ENCODE results near the gene NEIL1.
A peak's percentile ranks its signal among the peaks of the same experiment; 100 is the strongest.

Gene NEIL1

DNA sequence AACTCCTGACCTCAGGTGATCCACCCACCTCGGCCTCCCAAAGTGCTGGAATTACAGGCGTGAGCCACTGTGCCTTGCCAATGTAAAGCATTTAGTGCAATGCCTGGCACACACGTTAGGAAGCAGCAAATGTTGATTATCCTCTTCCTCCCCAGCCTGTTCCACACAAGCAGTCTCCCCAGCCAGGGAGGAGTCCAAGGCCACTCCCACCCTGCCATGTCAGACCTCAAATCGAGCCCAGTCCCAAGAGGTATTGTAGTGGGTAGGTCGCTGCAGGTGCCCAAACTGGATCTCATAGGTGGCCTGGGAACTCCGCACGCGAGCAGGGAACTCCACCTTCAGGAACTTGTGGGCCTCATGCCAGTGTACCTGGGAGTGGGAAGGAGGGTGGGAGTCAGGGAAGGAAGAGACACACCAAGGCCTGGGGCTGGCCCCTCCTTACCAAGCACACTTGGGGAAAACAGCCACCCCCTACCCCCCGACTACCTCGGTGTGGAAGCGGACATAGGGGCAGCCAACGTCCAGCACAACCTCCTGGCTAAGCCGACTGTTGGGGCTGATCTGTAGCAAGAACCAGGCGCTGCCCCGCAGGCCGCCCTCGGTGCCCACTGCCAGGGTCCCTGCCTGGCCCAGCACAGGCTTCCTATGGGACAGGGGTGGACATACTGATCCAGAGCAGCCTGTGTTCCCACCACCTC lies 11.3 kb downstream of the NEIL1 start:
- no peak for DNase-seq

DNA sequence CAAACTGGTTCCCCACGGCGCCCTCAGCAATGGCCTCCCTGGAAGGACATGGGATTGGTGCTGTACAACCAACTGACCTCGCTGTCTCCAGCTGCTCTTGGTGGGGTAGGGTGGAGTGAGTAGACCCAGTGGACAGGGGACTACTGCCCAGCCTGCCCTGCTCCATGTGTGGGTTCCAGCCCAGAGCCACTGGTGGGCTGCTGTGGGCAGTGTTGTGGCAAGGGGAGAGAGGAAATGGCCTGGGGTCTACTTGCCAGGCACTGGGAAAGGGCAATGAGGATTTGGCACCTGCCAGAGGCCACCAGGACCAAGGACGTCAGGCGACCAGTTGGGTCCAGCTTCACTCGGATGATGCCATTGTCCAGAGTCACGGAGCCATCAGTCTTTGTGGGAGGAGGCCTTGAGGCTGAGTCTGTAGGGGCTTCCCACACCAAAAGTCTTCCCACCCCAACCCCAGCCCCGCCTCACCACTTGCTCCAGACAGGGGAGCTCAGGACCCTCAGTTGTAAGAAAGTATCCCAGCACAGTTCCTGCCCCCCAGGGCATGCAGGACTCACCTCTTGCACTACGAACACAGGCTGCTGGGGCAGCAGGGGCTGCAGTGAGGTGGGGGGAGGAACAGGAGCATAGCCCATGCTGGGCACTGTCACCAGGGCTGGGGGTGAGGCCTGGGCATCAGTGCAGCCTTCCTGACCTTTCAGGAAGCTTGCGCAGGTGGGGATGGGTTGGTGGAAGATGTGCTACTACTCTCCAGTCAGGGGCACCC lies 12.1 kb downstream of the NEIL1 start:
- no peak for DNase-seq

- DNase-seq, result no peak
Observed at GRCh38 chr15:75359537-75360250, 12.9 kb downstream of the NEIL1 start.

DNA sequence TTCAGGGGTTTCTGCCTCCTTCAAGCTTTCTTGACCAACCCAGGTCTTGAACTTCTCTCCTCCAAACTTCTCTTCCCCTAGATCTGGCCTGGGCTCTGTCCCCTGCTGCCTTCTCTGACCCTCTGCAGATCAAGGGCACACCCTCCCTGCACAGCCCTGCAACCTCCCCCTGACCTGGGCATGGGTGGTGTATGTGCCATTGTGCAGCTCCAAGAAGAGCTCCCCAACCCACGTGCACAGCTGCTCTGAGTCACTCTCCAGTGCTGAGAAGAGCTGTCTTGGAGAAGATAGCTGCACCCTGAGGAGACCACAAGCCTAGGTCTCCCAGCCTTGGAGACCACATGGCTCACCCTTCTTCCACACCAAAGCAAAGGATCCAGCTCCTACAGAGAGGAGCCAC lies 13.6 kb downstream of the NEIL1 start:
- no peak for DNase-seq

- no peak for DNase-seq
Observed at GRCh38 chr15:75360856-75361255, 14.0 kb downstream of the NEIL1 start.

GRCh38 chr15:75361361-75361988 lies 14.6 kb downstream of the NEIL1 start:
- DNase-seq, result no peak

- DNase-seq, result no peak
Observed at GRCh38 chr15:75361989-75362641, 15.3 kb downstream of the NEIL1 start.

GRCh38 chr15:75362642-75363249 lies 15.9 kb downstream of the NEIL1 start:
- no peak for DNase-seq

DNA sequence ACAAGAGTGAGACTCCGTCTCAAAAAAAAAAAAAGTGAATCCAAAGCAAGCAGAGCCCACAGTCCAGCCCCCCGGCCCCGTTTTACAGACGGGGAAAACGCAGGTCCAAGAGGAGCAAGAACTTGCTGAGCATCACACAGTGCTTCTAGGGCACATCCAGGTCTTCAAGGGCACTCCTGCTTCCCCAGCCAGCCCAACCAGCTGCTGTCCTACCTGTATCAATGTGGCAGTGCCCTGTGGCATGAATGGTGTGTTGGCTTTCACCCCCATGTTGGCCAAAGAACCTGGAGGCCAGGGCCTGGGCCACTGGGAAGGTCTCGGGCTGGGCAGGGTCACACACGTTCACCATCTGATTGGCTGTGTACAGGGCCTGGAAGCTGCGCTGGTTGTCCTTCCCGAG lies 16.9 kb downstream of the NEIL1 start:
- DNase-seq, result no peak

GRCh38 chr15:75364881-75365280 lies 18.0 kb downstream of the NEIL1 start:
- no peak for DNase-seq

DNA sequence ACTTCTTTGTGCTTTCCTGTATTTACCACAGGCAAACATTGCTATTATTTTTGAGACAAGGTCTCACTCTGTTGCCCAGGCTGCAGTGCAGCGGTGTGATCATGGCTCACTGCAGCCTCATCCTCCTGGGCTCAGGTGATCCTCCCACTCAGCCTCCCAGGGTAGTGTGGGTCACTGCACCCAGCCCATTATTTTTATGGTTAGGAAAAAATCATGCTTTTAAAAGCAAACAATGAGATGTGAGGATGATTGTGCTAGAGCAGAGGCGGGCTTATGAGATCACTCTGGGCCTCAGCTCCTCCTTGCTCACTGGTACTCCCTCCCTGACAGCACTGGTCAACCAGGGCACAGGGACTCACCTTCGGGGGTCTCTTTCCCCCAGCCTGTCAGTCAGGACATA lies 19.3 kb downstream of the NEIL1 start:
- no peak for DNase-seq

DNA sequence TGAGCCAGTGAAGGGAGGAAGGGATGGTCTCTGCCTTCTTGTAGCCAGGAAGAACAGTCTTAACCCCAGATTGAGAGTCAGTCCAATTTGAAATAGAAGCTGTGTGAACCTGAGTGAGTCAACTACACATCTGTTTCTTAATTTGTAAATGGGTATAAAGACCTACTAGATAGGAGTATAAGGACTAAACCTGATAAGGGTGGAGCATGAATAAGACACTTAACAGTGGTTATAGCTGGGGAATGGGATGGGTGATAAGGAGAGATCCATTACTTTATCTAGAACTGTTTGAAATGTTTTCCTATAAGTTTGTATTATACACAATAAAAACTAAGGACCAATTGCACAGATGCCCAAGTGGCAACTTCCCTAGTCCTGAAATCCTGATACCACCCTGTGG lies 20.2 kb downstream of the NEIL1 start:
- DNase-seq, result no peak

GRCh38 chr15:75367406-75367912 lies 20.6 kb downstream of the NEIL1 start:
- no peak for DNase-seq

DNA sequence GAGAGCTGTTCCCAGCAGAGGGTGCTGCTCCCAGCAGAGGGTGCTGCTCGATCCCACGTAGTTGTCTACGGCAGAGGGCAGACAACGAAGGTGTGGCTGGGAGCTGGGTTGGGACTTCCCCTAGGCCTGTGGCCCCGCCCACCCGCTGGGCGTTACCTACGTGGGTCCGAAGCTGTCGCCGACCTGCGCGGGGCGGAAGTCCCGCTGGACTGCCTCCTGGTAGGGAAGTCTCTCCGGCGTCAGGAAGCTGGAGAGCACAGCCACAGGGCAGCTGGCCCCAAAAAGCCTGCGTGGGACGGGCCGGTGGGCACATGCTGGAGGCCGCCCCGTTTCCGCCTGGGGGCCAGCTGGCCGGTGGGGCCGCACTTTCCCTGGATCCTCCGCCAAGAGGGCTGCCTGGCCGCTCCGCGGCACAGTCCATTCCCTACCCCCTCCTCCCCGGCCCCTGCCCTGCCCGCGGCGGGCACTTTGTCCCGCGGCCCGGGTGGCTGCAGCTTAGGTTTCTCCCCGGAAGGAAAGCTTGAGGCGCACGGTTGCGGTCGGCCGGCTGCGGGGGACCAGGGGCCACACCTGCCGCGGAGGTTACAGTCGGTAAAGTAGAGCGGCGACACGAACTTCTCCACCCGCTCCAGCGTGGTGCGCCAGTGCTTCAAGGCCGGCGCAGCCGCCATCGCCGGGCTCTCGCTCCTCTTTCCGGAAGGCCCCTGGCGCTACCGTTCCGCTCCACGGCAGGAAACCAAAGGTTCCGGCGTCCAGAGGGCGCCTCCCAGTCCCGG lies 21.3 kb downstream of the NEIL1 start, which contains the start of gene MAN2C1:
Gene MAN2C1, minus strand, starts transcription at position 695 of the 776 bp plus-strand sequence. Its CDS starts 24 bp downstream, at position 671.
- DNase-seq, result peak; percentile 99

DNA sequence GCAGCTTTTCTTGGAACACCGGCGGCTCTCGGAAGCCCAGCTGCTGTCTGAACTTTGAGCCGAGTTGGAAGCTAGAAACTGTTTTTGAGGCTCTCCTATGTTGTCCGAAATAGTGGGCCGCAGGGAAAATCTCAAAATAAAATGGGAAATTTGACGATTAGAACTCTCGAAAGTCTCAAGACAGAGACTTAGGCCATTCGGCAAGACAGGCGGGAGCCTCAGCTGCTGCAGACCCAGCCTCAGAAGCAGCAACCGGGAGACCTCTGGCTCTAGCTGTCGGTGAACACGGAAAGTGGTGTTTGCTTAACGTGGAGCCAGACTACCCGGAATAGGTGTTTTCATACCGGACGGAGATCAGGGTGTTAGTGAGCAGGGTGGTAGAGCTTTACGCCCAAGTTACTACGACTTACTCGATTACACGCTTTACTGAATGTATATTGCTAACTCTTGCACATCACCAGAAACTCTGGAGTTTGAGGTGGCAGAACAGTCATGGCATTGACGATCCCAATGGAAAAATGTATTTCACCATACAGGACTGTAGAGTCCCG lies 21.9 kb downstream of the NEIL1 start:
- peak; percentile 69 for DNase-seq

GRCh38 chr15:75369897-75370581 lies 23.2 kb downstream of the NEIL1 start:
- no peak for DNase-seq

- DNase-seq, result no peak
Observed at GRCh38 chr15:75371486-75371885, 24.6 kb downstream of the NEIL1 start.

DNA sequence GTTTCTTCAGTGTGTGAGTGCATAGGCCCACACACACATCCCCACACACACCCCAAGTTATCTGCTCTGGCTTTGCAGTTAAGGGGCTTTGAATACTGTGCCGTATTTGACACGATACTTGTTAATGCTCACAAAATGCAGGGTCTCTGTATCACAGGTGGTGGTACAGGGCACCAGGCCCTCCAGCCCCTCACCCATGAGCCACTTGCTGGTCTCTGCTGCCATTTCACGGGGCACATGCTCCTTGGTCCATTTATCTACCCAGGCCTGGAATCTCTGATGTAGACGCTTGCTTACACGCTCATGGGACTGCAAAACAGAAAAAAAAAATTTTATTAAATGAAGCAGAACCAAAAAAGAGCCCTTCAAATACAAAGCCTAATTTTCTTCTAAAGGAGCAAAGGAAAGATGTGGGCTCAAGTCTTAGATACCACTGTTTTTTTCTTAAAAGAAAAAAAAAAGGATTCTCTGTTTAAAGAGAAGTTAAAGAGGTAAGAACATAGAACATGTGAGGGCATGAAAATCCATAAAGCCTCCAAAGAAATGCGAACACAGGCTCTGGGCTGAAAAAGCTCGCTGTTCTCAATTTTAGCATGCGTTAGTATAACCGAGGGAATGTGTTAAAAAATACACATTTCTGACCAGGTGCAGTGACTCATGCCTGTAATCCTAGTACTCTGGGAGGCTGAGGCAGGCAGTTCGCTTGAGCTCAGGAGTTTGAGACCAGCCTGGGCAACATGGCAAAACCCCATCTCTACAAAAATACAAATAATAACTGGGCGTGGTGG lies 25.3 kb downstream of the NEIL1 start:
- DNase-seq, result no peak

DNA sequence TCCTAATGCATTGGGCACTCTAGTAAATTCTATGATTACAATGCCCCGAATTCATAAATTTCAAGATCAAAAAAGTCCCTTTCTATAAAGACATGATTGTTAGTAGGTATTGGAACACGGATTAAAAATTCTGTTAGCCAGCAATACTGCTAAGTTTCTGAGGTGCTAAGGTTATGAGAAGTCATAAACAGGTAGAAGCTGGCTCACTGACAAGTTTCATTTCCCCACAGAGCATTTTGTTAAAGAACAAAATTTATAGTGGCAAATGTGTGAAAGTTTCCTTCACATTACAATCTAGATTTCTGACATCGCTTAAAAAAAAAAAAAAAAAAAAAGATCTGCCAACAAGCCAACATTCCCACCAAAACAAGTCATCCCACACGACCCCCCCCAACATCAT lies 33.9 kb downstream of the NEIL1 start:
- DNase-seq, result no peak
